PFSK-1 (cell line): ENCODE results near the gene BARHL2.

Experiments
- FOXP2 ChIP-seq: optimal IDR thresholded peaks from 2 replicates; pipeline ENCODE3; 2011; ENCODE audit warnings: borderline replicate concordance, control low read depth, inconsistent platforms; ENCODE audit not compliant: insufficient read depth; ENCODE audit errors: extremely low read length, extremely low read depth
- POLR2AphosphoS5 ChIP-seq: IDR thresholded peaks from 2 replicates; pipeline ENCODE4 v1.6.1; 2012; ENCODE audit warnings: low read depth, mild to moderate bottlenecking, control low read depth, low read length, moderate library complexity
- REST ChIP-seq, 2 experiments: IDR thresholded peaks; 2 replicates each; pipeline versions ENCODE4 v1.6.1 to v1.8.0; 2011 to 2012; ENCODE audit warnings: low read depth in 2 of 2, low read length in 2 of 2, control low read depth in 1 of 2, inconsistent platforms in 1 of 2, mild to moderate bottlenecking in 1 of 2, moderate library complexity in 1 of 2; ENCODE audit not compliant: insufficient read depth in 1 of 2

GRCh38 chr1:90725657-90726424, 8.7 kb upstream of the BARHL2 start:
- TF ChIP-seq POLR2AphosphoS5 (no peak), FOXP2 (no peak), REST (IDR thresholded peaks at IDR 0.05; ENCODE audit: insufficient read depth in 1 of 2, low read depth in 2 of 2, low read length in 2 of 2) (no peak)
